Liver (tissue), 9 donors: Measurements from ENCODE around the gene EFCAB12. TPM values are rescaled to one million over a fixed set of nuclear protein-coding genes. Genes with fewer than 3 reads are reported as not detected.

Source experiments
- DNase-seq: peaks from one replicate; pipeline ENCODE4 v3.0.0-alpha.2; 2017; ENCODE audit warnings: low spot score
- H3K27ac ChIP-seq, 2 donors: one replicate each; pipeline ENCODE4 v1.7.0; 2013; ENCODE audit warnings: inconsistent platforms in 2 of 2, low read length in 2 of 2, control low read depth in 1 of 2, low read depth in 1 of 2, mild to moderate bottlenecking in 1 of 2
- H3K27me3 ChIP-seq, 4 donors: one replicate each; pipeline versions ENCODE4 v1.6.1 to v1.7.0; 2013; ENCODE audit warnings: low read length in 3 of 4, inconsistent platforms in 1 of 4, mild to moderate bottlenecking in 1 of 4, moderate library complexity in 1 of 4; ENCODE audit not compliant: control insufficient read depth in 4 of 4, insufficient read depth in 4 of 4
- H3K36me3 ChIP-seq, 4 donors: one replicate each; pipeline versions ENCODE4 v1.6.1 to v1.7.0; 2013; ENCODE audit warnings: low read length in 3 of 4, mild to moderate bottlenecking in 3 of 4, low read depth in 1 of 4, moderate library complexity in 1 of 4; ENCODE audit not compliant: control insufficient read depth in 4 of 4, insufficient read depth in 3 of 4
- H3K4me1 ChIP-seq, 4 donors: one replicate each; pipeline versions ENCODE4 v1.6.1 to v1.7.0; 2013; ENCODE audit warnings: low read length in 3 of 4, mild to moderate bottlenecking in 3 of 4, moderate library complexity in 1 of 4; ENCODE audit not compliant: control insufficient read depth in 4 of 4, insufficient read depth in 4 of 4
- H3K4me3 ChIP-seq, 3 donors: one replicate each; pipeline versions ENCODE4 v1.6.1 to v1.7.0; 2013; ENCODE audit warnings: low read length in 3 of 3, control low read depth in 1 of 3, low read depth in 1 of 3, mild to moderate bottlenecking in 1 of 3
- H3K9ac ChIP-seq, 2 donors: one replicate each; pipeline ENCODE4 v1.7.0; 2013; ENCODE audit warnings: low read length in 2 of 2, mild to moderate bottlenecking in 2 of 2, moderate library complexity in 2 of 2, control low read depth in 1 of 2, low read depth in 1 of 2
- H3K9me3 ChIP-seq, 4 donors: one replicate each; pipeline versions ENCODE4 v1.6.1 to v1.7.0; 2013; ENCODE audit warnings: low read length in 3 of 4; ENCODE audit not compliant: control insufficient read depth in 4 of 4
- EGR1 ChIP-seq, 2 donors: IDR thresholded peaks; 2 replicates each; pipeline ENCODE4 v1.6.1; 2016 to 2018; ENCODE audit warnings: antibody characterized with exemption in 2 of 2, low read depth in 2 of 2
- FOXA1 ChIP-seq: IDR thresholded peaks from 2 replicates; pipeline ENCODE4 v1.6.1; 2016; ENCODE audit warnings: antibody characterized with exemption
- FOXA2 ChIP-seq: IDR thresholded peaks from 2 replicates; pipeline ENCODE4 v1.6.1; 2016; ENCODE audit warnings: antibody characterized with exemption
- GABPA ChIP-seq, 2 donors: IDR thresholded peaks in 1 of 2; conservative IDR thresholded peaks in 1 of 2; 2 replicates each; pipeline ENCODE4 v1.6.1; 2016; ENCODE audit warnings: antibody characterized with exemption in 2 of 2, mild to moderate bottlenecking in 1 of 2, moderate library complexity in 1 of 2
- HNF4A ChIP-seq, 2 donors: conservative IDR thresholded peaks; 2 replicates each; pipeline ENCODE4 v1.6.1; 2016; ENCODE audit warnings: antibody characterized with exemption in 2 of 2, mild to moderate bottlenecking in 2 of 2
- HNF4G ChIP-seq: IDR thresholded peaks from 2 replicates; pipeline ENCODE4 v1.6.1; 2016; ENCODE audit warnings: antibody characterized with exemption
- JUND ChIP-seq, 2 donors: IDR thresholded peaks; 2 replicates each; pipeline ENCODE4 v1.6.1; 2016; ENCODE audit warnings: antibody characterized with exemption in 2 of 2
- NR2F2 ChIP-seq: IDR thresholded peaks from 2 replicates; pipeline ENCODE4 v1.6.1; 2016; ENCODE audit warnings: antibody characterized with exemption
- RAD21 ChIP-seq, 2 donors: IDR thresholded peaks; 2 replicates each; pipeline ENCODE4 v1.6.1; 2016; ENCODE audit warnings: antibody characterized with exemption in 2 of 2, mild to moderate bottlenecking in 2 of 2
- RXRA ChIP-seq, 2 donors: IDR thresholded peaks; 2 replicates each; pipeline ENCODE4 v1.6.1; 2017 to 2018; ENCODE audit warnings: antibody characterized with exemption in 2 of 2, mild to moderate bottlenecking in 1 of 2
- SP1 ChIP-seq: IDR thresholded peaks from 2 replicates; pipeline ENCODE4 v1.6.1; 2018; ENCODE audit warnings: antibody characterized with exemption, mild to moderate bottlenecking
- TAF1 ChIP-seq: conservative IDR thresholded peaks from 2 replicates; pipeline ENCODE4 v1.6.1; 2016; ENCODE audit warnings: antibody characterized with exemption, mild to moderate bottlenecking
- YY1 ChIP-seq: IDR thresholded peaks from 2 replicates; pipeline ENCODE4 v1.6.1; 2016; ENCODE audit warnings: antibody characterized with exemption, mild to moderate bottlenecking
- WGBS: extraction: QIAGEN DNeasy Blood & Tissue Kit; methylation state at CpG from one replicate; pipeline ENCODE4 v1.1.7; 2013; 5-methylcytosine and 5-hydroxymethylcytosine counted together
- polyA plus RNA-seq, 2 donors: library from polyadenylated mRNA; stranded (reverse) in 1 of 2; unstranded in 1 of 2; fragments of 200-250 nt in 1 of 2; fragments of >200 nt in 1 of 2; fragmentation: Nextera tagmentation in 1 of 2; extraction: Ambion mirVana in 1 of 2; gene quantifications; one replicate each; pipeline versions ENCODE4 v1.2.1 to v1.2.3, GENCODE V29; 2013 to 2015
- total RNA-seq, 2 donors: library from RNA; depleted of rRNA; stranded (reverse); fragments of >200 nt; gene quantifications; one replicate each; pipeline ENCODE4 v1.2.3, GENCODE V29; 2014
- TF ChIP-seq, protein P1 (sequence below): fragments of 150-350 bp; IDR thresholded peaks from 2 replicates; pipeline ENCODE4 v1.5.1; 2017; ENCODE audit warnings: improper control_type of control experiment, low read depth, low read length; ENCODE audit not compliant: missing input control
- TF ChIP-seq, protein P2 (sequence below): IDR thresholded peaks from 2 replicates; pipeline ENCODE4 v1.6.1; 2016; ENCODE audit warnings: antibody characterized with exemption
- TF ChIP-seq, protein P3 (sequence below): IDR thresholded peaks from 2 replicates; pipeline ENCODE4 v1.6.1; 2016; ENCODE audit warnings: antibody characterized with exemption, mild to moderate bottlenecking
- TF ChIP-seq, protein P4 (sequence below): IDR thresholded peaks from 2 replicates; pipeline ENCODE4 v1.6.1; 2016; ENCODE audit warnings: antibody characterized with exemption
- TF ChIP-seq, protein P5 (sequence below): IDR thresholded peaks from 2 replicates; pipeline ENCODE4 v1.6.1; 2016; ENCODE audit warnings: antibody characterized with exemption
- donor health status: healthy.
- donor health status: healthy.
- donor health status: healthy.
- donor health status: healthy.
- donor health status: healthy.

EFCAB12 gene
- total and polyA plus RNA-seq, 4 donors = 0.37 to 2.4 (median 0.65) TPM

DNA sequence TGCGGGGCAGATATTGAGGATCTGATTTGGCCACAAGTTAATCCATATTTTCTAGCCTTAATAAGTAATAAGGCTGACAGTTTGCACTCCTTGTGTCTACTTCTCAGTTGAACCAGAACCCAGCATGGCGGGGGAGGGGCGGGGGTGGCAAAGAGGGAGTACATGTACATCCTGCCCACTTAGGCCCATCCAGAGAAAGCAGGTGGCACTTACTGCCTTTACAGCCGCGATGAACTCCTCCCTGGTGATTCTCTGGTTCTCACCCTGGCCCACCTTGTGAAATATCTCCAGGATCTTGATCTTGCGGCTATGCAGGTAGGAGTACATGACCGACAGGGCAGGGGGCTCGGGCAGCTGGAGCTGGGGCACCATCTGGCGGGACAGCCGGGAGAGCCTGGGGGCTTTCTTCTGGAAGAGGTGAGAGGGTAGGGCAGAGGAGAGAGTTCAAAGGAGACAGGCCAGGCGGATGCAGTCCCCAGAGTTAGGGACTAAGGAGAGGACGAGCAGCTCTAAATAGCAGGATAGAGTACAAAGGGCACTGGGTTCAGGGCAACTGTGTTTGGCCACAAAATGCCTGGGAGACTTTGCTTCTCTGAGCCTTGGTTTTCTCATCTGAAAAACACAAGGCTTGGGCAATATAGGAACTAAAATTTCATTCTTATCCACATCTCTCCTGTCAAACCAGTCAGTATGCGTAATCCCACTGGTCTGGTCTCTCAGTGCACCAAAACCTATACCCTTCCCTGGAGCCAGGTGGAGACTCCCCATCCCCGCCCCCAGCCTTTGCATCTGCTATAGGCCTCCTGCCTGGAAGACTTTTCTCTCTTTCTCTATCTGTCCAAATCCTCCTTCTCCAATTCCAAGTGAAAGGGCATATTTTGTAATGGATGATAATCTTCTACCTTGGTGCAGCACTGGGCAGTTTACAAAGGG lies 10.1 kb downstream of the EFCAB12 start:
- no peak overlapping the region for H3K27ac ChIP-seq
- H3K9me3 ChIP-seq = no peaks in the 10 kb centered on the region
- H3K4me3 ChIP-seq = no peak overlapping the region
- TF ChIP-seq, protein P1, sequence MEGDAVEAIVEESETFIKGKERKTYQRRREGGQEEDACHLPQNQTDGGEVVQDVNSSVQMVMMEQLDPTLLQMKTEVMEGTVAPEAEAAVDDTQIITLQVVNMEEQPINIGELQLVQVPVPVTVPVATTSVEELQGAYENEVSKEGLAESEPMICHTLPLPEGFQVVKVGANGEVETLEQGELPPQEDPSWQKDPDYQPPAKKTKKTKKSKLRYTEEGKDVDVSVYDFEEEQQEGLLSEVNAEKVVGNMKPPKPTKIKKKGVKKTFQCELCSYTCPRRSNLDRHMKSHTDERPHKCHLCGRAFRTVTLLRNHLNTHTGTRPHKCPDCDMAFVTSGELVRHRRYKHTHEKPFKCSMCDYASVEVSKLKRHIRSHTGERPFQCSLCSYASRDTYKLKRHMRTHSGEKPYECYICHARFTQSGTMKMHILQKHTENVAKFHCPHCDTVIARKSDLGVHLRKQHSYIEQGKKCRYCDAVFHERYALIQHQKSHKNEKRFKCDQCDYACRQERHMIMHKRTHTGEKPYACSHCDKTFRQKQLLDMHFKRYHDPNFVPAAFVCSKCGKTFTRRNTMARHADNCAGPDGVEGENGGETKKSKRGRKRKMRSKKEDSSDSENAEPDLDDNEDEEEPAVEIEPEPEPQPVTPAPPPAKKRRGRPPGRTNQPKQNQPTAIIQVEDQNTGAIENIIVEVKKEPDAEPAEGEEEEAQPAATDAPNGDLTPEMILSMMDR = no peak
- TF ChIP-seq YY1 = no peak
- TF ChIP-seq FOXA2 = no peak
- TF ChIP-seq, protein P2, sequence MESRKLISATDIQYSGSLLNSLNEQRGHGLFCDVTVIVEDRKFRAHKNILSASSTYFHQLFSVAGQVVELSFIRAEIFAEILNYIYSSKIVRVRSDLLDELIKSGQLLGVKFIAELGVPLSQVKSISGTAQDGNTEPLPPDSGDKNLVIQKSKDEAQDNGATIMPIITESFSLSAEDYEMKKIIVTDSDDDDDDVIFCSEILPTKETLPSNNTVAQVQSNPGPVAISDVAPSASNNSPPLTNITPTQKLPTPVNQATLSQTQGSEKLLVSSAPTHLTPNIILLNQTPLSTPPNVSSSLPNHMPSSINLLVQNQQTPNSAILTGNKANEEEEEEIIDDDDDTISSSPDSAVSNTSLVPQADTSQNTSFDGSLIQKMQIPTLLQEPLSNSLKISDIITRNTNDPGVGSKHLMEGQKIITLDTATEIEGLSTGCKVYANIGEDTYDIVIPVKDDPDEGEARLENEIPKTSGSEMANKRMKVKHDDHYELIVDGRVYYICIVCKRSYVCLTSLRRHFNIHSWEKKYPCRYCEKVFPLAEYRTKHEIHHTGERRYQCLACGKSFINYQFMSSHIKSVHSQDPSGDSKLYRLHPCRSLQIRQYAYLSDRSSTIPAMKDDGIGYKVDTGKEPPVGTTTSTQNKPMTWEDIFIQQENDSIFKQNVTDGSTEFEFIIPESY = no peak
- TF ChIP-seq HNF4A (conservative IDR thresholded peaks at IDR 0.05) = peak; percentile 77 to 94
- no peak for TF ChIP-seq TAF1
- peak; percentile 56 to 84 for TF ChIP-seq RXRA (IDR thresholded peaks at IDR 0.05)
- peak in 1 of 2 donors; percentile 26 for TF ChIP-seq RAD21 (IDR thresholded peaks at IDR 0.05)
- TF ChIP-seq, protein P3, sequence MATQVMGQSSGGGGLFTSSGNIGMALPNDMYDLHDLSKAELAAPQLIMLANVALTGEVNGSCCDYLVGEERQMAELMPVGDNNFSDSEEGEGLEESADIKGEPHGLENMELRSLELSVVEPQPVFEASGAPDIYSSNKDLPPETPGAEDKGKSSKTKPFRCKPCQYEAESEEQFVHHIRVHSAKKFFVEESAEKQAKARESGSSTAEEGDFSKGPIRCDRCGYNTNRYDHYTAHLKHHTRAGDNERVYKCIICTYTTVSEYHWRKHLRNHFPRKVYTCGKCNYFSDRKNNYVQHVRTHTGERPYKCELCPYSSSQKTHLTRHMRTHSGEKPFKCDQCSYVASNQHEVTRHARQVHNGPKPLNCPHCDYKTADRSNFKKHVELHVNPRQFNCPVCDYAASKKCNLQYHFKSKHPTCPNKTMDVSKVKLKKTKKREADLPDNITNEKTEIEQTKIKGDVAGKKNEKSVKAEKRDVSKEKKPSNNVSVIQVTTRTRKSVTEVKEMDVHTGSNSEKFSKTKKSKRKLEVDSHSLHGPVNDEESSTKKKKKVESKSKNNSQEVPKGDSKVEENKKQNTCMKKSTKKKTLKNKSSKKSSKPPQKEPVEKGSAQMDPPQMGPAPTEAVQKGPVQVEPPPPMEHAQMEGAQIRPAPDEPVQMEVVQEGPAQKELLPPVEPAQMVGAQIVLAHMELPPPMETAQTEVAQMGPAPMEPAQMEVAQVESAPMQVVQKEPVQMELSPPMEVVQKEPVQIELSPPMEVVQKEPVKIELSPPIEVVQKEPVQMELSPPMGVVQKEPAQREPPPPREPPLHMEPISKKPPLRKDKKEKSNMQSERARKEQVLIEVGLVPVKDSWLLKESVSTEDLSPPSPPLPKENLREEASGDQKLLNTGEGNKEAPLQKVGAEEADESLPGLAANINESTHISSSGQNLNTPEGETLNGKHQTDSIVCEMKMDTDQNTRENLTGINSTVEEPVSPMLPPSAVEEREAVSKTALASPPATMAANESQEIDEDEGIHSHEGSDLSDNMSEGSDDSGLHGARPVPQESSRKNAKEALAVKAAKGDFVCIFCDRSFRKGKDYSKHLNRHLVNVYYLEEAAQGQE = no peak
- TF ChIP-seq HNF4G = peak; percentile 66
- TF ChIP-seq SP1 = peak; percentile 78
- TF ChIP-seq GABPA (IDR thresholded peaks at IDR 0.05 in 1 of 2, conservative IDR thresholded peaks at IDR 0.05 in 1 of 2) = no peak
- TF ChIP-seq JUND (IDR thresholded peaks at IDR 0.05) = peak in 1 of 2 donors; percentile 23
- TF ChIP-seq EGR1 (IDR thresholded peaks at IDR 0.05; ENCODE audit: low read depth in 2 of 2) = no peak
- TF ChIP-seq, protein P4, sequence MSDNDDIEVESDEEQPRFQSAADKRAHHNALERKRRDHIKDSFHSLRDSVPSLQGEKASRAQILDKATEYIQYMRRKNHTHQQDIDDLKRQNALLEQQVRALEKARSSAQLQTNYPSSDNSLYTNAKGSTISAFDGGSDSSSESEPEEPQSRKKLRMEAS = no peak
- no peak for TF ChIP-seq FOXA1
- peak; percentile 27 for TF ChIP-seq NR2F2
- TF ChIP-seq, protein P5, sequence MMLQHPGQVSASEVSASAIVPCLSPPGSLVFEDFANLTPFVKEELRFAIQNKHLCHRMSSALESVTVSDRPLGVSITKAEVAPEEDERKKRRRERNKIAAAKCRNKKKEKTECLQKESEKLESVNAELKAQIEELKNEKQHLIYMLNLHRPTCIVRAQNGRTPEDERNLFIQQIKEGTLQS = no peak
- H3K36me3 ChIP-seq = no peaks in the 10 kb centered on the region
- 81% methylated on average over 14 of the region's 14 CpGs for WGBS
- no peak overlapping the region for H3K9ac ChIP-seq
- DNase-seq = no peak
- no peaks in the 10 kb centered on the region for H3K27me3 ChIP-seq
- peaks cover 0 to 12% (median 2%) of the 10 kb centered on the region in 4 donors for H3K4me1 ChIP-seq
